ENCODE measurements around the gene CBX3.
"Not testable (repeated sequence)": the region's sequence is repeated elsewhere in the genome, so short reads cannot be mapped to it uniquely, and the experiment has no call there.

DNA sequence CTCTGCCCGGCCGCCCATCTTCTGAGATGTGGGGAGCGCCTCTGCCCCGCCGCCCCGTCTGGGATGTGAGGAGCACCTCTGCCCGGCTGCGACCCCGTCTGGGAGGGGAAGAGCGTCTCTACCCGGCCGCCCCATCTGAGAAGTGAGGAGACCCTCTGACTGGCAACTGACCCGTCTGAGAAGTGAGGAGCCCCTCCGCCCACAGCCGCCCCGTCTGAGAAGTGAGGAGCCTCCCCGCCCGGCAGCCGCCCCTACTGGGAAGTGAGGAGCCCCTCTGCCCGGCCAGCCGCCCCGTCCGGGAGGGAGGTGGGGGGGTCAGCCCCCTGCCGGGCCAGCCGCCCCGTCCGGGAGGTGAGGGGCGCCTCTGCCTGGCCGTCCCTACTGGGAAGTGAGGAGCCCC is 60.3 kb downstream of the CBX3 start:
- TF ChIP-seq, protein P1, sequence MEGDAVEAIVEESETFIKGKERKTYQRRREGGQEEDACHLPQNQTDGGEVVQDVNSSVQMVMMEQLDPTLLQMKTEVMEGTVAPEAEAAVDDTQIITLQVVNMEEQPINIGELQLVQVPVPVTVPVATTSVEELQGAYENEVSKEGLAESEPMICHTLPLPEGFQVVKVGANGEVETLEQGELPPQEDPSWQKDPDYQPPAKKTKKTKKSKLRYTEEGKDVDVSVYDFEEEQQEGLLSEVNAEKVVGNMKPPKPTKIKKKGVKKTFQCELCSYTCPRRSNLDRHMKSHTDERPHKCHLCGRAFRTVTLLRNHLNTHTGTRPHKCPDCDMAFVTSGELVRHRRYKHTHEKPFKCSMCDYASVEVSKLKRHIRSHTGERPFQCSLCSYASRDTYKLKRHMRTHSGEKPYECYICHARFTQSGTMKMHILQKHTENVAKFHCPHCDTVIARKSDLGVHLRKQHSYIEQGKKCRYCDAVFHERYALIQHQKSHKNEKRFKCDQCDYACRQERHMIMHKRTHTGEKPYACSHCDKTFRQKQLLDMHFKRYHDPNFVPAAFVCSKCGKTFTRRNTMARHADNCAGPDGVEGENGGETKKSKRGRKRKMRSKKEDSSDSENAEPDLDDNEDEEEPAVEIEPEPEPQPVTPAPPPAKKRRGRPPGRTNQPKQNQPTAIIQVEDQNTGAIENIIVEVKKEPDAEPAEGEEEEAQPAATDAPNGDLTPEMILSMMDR (IDR thresholded peaks at IDR 0.05): not testable (repeated sequence)
- TF ChIP-seq POLR2A (IDR thresholded peaks at IDR 0.05): not testable (repeated sequence)
